Inferior parietal cortex (tissue), 1 donor: Measurements from ENCODE around the gene SPIB.
A peak's percentile ranks its signal among the peaks of the same experiment; 100 is the strongest.
"Not testable (repeated sequence)": the region's sequence is repeated elsewhere in the genome, so short reads cannot be mapped to it uniquely, and the experiment has no call there.

Experiments
- DNase-seq: peaks from one replicate; pipeline ENCODE4 v3.0.0-alpha.2; 2016; ENCODE audit errors: extremely low spot score

Gene SPIB

DNA sequence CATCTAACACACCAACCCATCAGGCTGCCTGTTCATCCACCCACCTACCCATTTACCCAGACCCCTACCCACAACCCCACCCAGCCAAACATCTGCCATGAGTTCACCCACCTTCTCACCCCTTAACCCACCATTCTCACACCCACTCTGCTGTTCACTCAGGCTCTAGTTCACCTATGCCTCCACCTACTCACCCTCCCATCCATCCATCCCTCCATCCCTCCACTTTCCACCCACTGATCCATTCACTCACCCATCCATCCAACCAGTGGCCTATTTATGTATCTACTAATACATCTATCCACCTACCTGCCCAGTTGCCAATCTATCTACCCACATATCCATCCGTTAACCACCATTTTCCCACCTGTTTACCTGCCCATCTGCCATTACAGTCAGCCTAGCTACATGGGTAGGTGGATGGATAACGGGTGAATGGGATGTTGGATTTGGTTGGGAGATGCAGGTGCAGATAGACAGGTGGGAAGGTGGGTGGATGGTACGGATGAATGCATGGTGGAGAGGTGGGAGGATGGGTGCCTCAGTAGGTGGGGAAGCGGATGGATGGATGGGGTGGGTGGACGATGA is 19.2 kb downstream of the SPIB start:
- DNase-seq: no peak

DNA sequence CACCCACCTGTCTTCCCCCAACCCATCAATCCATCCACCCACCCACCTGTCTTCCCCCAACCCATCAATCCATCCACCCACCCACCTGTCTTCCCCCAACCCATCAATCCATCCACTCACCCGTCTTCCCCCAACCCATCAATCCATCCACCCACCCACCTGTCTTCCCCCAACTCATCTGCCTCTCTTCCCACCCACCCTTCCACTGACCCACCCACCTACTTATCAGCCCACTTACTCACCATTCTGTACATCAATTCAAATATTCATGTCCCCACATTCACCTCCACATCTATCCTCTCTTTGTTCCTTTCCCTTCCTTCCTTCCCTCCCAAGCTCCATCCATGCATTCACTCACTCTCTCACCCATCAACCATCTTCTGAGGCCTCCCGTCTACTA is 20.4 kb downstream of the SPIB start:
- not testable (repeated sequence) for DNase-seq

DNA sequence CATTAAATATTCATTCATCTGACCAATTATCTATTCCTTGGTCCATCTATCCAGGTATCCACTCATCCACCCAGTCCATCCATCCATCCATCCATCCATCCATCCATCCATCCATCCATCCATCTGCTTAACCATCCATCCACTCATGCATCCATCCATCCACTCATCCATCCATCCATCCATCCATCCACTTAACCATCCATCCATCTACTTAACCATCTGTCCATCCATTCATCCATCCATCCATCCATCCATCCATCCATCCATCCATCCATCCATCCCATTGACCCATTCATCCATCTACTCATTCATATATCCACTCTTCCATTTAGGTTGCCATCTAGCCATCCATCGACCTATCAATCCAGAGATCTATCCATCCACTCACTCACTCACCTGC is 25.3 kb downstream of the SPIB start:
- no peak for DNase-seq

DNA sequence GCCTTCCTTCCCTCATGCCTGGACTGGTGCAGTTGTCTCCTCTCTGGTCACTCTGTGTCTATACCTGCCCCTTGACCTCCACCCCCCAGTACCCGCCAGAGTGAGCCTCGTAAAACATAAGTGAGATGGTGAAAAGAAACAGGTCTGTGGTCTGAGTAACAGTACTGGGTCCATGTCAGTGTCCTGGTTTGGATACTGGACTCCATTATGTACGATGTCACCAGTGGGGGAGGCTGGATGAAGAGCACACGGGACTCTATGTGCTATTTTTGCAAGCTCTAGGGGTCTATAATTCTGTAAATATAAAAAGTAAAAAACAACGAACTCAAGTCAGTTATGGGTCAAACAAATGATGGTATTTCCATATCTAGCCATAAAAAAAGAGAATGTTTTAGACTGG is 28.3 kb downstream of the SPIB start:
- no peak for DNase-seq

DNA sequence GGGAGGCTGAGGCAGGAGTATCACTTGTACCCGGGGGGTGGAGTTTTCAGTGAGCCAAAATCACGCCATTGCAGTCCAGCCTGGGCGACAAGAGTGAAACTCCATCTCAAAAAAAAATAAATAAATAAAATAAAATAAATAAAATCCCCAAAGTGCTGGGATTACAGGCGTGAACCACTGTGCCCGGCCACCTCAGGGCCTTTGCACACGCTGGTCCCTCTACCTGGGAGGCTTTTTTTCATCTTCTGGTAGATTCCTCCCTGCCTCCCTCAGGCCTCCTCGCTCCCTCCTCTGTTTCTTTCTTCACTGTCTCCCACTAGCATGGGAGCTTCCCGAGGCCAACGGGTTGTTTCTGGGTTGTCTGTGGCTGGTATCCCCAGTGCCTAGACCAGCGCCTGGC is 29.0 kb downstream of the SPIB start:
- no peak for DNase-seq

DNA sequence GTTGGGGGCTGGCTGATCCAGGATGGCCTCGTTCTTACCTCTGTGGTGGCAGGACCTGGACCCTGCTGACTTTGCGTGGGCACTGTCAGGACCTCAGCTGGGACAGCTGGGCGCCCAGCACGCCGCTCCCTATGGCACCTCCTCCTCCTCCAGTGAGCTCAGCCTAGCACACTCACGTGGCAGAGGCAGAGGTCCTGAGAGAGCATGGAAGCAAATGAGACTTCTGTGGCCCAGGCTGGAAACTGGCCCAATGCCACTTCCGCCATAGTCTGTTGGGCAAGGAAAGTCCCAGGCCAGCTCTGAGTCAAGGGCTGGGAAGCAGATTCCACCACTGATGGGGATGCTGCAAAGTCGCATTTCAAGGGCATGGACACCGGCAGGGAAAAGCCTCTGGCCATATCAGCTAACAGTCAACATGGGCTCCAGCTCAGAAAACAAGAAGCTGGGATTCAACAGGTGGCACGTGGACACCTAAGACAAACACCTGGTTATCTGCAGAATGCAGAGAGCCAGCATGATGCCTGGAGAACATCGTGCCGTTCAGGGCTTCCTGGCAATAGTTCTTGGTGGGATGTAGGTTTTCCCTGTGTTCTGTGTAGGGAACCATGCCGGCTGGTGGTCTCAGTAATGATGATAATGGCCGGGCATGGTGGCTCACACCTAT is 30.6 kb downstream of the SPIB start:
- no peak for DNase-seq

DNA sequence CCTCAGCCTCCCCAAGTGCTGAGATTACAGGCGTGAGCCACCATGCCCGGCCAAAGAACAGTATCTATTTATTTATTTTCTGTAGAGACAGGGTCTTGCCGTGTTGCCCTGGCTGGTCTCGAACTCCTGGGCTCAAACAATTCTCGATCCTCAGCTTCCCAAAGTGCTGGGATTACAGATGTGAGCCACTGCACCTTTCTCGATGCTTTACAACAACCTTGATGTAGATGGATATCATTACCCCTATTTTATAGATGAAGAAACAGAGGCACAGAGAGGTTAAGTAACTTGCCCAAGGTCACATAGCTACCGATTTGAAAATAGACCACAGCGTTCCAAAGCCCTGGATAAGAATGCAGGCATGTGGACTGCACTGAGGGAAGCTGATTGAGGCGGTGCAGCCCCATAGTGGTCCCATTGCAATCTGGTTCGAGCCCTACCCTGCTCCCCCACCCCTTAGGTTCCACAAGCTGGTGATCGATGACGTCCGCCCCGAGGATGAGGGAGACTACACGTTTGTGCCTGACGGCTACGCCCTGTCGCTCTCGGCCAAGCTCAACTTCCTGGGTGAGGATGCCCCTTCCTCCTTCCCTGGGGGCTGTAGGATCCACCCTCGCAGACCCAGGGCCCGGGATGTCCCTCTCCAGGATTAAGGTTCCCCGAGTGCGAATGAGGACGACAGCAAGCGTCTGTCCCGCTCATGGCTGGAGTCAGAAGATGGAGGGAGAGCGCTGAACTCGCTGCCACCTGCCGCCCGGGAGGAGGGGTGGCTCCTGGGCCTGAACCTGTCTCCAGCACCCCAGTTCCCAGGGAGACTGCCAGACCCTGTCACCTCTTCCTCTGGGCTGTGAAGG is 31.9 kb downstream of the SPIB start:
- DNase-seq: no peak

DNA sequence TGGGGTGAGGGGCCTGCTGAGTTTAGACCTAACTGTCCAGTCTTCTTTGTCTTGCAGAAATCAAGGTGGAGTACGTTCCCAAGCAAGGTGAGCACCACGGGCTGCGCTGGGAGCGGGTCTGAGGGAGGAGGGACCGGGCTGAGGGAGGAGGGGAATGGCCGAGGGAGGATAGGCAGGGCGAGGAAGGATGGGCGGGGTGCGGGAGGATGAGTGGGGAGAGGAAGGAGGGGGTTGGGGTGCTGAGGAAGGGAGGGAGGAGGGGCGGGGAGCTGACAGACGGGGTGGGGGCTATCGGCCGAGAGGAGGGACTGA is 32.4 kb downstream of the SPIB start:
- no peak for DNase-seq

DNA sequence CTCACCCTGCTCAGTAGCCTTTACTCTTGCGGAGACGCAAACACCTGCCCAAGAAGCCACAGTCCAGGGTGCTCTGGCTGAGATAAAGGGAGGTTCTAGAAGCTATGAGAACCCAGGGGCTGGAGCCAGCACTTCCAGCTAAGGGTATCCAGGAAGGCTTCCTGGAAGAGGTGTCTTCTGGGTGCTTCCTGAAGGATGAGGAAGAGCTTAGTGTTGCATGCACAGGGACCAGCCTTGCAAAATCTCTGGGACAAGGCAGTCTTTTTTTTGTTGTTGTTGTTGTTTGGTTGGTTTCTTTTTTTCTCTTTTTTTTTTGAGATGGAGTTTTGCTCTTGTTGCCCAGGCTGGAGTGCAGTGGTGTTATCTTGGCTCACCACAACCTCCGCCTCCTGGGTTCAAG is 34.5 kb downstream of the SPIB start:
- no peak for DNase-seq

DNA sequence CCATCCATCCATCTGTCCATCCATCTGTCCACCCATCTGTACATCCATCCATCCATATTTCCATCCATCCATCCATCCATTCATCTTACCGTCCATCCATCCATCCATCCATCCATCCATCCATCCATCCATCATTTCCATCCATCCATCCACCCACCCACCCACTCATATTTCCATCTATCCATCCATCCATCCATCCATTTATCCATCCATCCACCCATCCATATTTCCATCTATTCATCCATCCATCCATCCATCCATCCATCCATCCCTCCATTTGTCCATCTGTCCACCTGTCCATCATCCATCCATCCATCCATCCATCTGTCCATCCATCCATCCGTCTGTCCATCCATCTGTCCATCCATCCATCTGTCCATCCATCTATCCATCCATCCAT is 37.3 kb downstream of the SPIB start:
- DNase-seq: no peak

DNA sequence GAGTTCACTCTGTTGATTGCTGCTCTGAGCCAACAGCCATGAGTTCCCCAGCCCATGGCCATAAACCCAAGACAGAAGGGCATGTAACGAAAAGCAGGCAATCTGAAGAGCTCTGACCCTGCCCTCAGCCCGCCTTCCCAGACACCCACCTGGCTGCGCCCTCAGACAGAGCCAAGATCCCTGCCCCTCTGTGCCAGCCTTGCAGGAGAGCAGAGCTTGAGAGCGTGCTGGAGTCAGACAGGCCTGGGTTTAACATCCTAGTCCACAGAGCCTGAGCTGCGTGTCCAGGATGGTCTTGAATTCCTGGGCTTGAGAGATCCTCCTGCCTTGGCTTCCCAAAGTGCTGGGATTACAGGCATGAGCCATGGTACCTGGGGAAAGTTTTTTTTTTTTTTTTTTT is 38.6 kb downstream of the SPIB start:
- no peak for DNase-seq

DNA sequence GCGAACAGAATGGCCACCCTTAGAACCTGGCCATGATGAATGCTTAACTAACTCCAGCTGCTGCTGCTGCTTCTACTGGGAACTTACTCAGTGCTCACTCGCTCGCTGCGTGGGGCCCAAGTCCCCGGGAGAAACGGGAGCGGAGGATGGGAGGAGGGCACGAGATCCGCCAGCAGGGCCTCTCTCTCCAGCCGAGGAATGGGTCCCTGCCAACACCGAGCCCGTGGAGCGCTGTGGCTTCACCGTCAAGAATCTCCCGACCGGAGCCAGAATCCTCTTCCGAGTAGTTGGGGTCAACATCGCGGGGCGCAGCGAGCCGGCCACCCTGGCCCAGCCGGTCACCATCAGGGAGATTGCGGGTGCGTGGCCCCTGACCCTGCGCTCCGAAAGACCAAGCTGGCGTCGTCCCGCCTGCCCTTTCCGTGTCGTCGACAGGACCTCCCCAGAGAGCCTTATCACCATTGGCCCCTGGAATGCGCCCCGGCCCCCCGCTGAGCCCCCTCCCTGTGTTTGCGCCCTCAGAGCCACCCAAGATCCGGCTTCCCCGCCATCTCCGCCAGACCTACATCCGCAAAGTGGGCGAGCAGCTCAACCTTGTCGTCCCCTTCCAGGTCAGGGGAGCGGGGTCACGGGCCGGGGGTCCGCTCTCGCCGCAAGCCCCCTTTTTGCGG is 39.8 kb downstream of the SPIB start:
- DNase-seq: no peak

DNA sequence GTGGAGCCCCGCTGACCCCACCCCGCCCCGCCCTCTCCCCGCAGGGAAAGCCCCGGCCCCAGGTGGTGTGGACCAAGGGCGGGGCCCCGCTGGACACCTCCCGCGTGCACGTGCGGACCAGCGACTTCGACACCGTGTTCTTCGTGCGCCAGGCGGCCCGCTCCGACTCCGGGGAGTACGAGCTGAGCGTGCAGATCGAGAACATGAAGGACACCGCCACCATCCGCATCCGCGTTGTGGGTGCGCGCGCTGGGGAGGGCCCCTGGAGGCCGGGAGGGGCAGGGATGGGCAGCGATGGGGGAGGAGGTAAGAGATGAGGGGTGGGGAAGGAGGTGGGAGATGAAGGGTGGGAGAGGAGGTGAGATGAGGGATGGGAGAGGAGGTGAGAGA is 40.3 kb downstream of the SPIB start:
- DNase-seq: no peak

DNA sequence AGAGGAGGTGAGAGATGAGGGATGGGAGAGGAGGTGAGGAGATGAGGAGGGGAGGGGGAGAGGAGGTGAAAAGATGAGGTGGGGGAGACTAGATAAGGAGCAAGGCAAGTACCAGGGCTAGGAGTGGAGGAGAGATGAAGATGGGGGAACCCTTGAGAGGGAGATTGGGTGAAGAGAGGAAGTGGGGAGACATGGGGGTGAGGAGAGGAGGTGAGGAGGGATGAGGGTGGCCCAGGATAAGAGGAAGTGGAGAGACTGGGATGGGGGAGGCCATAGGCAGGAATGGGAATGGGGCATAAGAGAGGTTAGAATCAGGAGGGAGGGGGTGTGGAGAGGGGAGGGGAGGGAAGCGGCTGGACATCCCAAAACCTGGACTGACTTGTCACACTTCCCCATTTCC is 40.9 kb downstream of the SPIB start:
- no peak for DNase-seq

DNA sequence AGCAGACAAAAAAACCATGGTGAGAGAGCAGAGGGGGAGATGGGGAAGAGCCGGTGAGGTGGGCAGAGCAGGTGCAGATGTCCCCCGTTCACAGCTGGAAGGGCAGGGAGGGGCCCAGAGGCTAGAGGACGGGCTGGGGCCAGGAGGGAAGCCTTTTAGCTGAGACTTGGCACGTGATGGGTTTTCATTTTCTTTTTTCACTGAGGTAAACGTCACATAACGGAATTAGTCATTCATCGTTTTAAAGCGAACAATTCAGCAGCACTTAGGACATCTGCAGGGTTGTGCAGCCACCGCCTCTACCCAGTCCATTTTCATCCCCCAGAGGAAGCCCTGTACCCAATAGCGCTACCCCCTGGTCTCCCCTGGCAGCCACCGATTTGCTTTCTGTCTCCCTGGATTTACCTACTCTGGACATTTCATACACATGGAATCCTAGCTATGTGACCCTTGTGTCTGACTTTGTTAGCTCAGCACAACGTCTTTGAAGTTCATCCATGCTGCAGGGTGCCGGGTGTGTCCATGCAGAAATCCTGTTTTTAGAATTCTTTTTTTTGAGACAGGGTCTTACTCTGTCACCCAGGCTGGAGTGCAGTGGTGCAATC is 41.5 kb downstream of the SPIB start:
- no peak for DNase-seq

DNA sequence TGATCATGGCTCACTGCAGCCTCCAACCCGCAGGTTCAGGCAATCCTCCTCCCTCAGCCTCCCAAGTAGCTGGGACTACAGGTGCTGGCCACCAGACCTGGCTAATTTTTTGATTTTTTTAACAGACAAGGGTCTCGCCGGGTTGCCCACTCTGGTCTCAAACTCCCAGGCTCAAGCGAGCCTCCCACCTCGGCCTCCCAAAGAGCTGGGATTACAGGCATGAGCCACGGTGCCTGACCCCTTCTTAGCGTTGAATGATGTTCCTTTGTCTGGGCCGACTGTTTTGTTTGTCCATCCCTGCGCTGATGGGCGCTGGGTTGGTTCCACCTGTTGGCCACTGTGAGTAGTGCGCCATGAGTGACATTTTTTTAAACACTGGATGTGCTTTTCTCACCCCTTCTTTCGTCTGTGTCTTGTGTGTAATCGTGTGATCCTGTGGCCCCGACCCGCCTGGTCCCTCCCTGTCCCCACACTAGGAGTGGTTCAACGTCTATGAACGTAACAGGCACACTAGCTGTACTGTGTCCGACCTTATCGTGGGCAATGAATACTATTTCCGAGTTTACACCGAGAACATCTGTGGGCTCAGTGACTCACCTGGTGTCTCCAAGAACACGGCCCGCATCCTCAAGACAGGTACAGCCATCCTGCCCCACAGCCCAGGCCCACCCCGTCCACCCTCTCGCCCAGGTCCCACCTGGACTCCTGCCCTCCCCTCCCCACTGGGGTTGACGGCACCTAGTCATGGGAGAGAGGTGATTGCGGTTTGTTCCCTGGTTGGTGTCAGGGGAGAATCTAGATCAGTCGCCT is 42.5 kb downstream of the SPIB start:
- DNase-seq: peak; percentile 71

DNA sequence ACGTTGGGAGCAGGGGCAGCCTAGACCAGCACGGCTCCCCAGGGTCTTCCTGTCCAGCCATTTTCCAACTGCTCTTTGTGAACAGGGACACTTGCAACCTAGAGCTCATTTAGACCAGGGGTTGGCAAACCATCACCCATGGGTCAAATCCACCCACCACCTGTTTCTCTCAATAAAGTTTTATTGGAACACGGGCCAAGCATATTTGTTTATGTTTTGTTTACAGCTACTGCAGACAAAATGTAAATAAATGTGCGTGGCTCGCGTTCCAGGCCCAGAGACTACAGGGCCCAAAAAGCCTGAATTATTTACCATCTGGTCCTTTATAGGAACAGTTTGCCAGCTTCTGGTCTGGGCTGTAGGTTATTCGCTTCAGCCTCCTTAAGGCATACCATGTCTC is 44.2 kb downstream of the SPIB start:
- DNase-seq: no peak

DNA sequence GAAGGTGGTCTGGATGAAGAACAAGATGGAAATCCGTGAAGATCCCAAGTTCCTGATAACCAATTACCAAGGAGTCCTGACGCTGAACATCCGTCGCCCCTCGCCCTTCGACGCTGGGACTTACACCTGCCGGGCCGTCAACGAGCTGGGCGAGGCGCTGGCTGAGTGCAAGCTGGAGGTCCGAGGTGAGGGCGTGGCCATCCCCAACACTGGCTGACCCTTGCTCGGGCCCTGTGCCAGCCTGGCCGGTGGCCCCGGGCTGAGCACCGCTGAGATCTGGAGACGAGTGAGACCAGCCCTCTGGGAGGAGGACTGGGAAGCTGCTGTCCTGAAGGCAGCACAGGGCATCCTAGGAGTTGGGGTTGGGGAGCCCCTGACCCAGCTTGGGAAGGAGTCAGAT is 45.6 kb downstream of the SPIB start:
- DNase-seq: no peak

DNA sequence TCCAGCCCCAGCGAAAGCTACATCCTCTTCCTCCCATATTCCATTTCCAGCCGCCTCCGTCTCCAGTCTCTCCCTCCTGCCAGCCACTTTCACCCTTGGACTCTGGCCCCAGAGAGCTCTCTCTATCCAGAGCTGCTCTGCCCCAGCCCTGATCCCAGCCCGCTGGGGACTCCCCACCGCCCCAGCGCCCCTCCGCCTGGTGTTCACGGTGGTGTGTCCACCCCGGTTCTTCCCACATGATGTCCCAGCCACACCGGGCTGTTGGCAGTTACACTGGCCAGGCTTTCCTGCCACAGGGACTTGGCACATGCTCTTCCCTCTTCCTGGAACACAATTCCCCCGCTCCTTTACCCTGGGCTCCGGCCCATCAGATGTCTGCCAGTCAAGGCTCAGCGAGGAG is 46.3 kb downstream of the SPIB start:
- no peak for DNase-seq

DNA sequence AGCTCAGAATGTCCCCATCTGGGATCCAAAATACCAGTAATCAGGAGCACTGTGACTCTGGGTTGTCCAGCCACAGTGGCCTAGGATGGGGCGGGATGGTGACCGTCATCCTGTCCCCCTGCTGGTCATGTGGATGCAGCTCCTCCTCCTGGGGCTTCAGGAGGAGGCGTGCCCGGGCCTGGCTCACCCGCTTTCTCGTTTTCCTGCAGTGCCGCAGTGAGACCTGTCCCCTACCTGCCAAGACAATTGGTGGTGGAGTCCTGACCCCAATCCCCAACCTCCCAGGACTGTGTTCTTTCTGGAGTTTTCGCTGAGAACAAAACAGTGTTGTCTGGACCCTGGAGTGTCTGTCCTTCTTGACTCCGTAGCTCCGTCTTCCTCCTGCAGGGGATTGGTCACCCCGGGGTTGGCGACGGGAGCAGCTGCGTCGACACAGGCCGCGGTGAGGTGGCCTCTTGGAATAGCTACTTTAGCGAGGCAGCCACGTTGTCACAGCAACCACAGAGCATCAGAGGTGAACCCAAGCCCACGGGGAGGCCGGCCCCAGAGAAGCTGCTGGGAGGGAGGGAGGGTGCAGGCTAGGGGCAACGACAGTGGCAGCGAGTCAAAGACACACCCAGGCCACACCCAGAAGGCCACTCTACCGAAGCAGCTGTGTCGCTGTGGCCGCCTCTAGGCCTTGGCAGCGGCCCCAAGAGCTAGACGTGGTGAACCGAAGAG is 47.4 kb downstream of the SPIB start:
- no peak for DNase-seq

DNA sequence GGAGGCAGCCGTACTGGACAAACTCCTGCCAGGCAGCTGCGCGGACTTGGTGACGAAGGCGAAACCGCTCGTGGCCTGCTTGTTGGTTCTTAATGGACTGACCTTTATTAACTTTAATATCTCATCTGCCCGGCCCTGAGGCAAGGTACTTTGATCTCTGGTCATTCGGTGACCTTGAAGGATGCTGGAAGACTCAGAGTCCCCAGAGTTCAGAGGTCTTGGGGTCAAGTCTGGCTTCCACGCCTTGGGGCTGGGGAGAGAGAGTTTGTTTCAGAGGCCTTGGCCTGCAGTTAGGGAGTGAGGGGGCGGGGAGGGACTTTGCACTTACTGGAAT is 47.9 kb downstream of the SPIB start:
- no peak for DNase-seq
